Measurements from ENCODE around the gene CACNA1I.

CACNA1I gene

DNA sequence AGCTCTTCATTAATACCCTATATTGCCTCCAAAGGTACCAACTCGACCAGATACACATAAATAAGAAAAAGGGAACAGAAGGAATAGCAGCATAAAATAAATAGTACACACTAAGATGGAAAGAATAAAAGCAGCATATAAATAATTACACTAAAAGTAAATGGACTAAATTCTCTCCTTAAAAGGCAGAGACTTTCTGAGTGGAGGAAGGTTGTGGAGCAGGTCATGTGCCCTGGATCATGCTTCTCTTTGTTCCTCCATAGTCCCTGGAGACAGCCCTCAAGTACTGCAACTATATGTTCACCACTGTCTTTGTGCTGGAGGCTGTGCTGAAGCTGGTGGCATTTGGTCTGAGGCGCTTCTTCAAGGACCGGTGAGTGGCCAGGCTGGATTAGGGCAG, 101.4 kb downstream of the CACNA1I start:
- no peak for DNase-seq

DNA sequence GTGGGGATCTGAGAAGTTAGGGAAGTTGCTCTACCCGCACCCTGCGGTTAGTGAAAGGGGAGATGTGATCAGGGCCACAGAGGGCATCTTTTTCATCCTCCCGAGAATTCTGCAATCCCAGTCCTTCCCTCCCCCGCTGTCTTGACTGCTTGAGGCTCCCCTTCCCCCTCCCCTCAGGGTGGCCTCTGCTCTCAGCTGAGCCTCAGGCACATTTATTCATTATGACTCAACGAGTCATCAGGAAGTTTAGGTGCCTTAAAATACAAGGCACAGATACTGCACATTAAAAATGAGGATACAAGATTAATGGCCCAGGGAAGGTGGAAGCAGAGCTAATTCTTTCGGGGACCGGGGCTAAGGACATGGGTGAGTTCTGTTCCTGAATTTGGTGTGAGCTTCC, 104.0 kb downstream of the CACNA1I start:
- no peak for DNase-seq

DNA sequence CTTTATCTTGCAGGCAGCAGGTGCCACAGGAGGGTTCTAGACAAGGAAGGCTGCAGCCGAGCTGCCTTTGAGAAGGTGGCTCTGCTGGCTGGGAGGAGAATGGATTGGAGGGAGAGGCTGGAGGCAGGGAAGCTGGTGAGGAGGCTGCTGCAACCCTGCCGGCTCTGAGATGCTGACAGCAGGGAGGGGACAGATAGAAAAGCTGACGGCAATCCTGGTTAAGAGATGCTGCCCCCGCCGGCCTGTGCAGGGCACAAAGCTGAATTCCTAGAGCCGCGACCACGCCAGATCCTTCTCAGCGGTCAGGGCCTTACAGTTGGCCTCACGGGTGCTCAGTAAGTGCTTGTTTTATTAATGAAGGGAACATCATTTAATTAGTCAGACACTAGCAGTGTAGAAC, 105.4 kb downstream of the CACNA1I start:
- DNase-seq, result no peak

DNA sequence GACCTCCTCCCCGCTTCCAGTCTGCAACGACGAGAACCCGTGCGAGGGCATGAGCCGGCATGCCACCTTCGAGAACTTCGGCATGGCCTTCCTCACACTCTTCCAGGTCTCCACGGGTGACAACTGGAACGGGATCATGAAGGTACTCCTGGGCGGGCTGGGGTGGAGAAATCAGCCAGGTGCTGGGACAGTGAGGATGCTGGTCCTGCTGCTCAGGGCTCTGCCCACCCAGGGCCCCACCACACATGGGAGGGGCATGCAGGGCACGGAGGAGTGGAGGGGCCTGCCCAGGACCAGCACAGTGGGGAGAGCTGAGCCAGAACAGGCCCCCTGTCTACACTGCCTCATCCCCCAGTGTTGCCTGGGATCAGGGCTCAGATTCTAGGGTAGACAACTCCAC, 107.4 kb downstream of the CACNA1I start:
- no peak for DNase-seq

DNA sequence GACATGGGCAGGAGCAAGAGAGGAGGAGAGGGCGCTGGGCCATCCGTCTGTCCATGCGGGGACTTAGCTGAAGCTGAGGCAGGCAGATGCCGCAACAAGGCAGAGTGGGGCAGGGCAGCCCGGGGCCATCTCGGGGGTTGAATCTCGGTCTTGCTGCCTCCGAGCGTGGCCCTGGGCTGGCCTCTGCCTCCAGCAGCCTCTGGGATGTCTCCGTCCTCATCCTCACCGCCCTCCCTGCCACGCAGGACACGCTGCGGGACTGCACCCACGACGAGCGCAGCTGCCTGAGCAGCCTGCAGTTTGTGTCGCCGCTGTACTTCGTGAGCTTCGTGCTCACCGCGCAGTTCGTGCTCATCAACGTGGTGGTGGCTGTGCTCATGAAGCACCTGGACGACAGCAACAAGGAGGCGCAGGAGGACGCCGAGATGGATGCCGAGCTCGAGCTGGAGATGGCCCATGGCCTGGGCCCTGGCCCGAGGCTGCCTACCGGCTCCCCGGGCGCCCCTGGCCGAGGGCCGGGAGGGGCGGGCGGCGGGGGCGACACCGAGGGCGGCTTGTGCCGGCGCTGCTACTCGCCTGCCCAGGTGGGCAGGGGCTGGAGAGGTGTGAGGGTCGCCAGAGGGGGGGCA, 108.4 kb downstream of the CACNA1I start:
- no peak for DNase-seq

DNA sequence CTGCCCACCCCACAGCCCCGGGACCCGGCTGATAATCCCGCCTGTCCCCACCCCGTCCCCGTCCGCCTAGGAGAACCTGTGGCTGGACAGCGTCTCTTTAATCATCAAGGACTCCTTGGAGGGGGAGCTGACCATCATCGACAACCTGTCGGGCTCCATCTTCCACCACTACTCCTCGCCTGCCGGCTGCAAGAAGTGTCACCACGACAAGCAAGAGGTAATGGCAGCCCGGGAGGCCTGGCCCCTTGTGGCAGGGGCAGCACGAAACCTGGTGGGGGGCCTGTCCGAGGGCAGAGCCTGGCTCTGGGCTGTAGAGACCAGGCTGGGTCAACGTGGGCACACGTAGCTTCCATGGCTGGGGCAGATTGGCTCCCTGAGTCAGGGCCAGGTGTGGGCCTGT, 109.1 kb downstream of the CACNA1I start:
- DNase-seq, result no peak

DNA sequence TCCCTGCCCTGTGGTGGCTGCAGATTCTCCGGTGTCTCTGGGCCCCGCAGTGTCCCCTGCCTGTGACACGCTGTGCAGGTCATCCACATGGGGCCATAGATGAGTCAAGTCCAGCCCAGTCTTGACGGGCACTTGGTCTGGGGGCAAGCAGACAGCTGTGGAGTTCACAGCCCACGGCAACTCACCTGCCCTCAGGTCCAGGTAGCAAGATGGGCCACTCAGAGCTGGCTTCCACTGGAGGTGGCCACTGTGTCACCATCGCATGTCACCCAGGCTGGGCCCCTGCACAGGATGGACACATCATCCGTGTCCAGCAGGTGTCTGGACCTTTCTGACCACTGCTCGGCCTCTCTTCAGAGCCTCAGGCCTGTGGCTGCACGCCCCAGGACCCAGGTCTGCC, 109.9 kb downstream of the CACNA1I start:
- no peak for DNase-seq

DNA sequence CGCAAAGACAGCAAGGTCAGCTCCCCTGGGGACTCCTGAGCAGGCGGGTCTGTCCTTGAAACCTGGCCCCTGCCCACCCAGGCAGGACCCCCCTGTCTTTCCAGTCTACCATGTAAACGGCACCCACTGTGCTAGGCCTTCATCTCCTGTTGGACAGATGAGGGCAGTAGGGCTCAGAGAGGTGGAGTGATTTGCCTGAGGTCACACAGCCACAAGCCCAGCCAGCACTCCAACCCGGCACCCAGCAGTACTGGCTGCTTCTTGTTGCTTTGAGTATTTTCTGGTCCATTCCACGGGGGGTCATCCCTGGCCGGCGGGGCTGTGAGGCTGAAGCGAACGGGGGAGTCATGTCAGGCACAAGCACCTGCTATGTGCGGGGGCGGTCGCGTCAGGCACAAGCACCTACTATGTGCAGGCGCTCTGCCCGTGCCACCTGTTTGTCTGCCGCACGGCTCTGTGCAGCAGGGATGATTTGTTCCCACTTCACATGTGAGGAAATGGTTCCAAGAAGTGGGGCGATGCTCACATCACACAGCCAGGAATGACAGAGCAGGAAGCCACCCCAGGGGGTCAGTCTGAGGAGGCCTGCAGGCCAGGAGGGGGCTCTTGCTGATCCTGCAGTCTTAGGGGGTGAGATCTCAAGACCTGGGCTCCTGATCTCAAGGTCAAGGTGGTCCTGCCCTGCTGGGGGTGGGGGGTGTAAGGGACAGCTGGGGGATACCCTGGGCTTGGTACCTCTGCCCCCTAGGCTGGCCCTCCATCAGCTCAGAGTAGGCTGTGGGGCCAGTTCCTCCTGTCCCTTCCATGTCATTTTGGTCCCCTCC, 110.7 kb downstream of the CACNA1I start:
- no peak for DNase-seq

DNA sequence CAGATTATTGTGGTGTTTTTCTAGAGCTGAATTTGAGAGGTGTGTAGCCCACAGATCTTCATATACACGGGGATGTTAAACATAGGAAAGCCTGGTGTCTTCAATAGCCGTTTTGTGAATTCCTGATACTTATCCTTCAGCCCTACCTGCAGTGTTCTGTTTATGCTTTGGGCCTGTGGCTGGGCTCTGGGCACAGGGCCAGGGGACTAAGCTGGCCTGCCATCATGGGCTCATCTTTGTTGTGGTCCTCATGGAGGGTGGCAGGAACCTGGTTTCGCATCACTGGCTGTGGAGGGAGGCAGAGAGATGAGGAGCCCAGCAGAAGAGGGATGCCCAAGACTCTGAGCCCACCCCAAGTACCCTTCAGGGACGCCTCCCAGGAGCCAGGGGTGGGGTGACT, 112.4 kb downstream of the CACNA1I start:
- no peak for DNase-seq

DNA sequence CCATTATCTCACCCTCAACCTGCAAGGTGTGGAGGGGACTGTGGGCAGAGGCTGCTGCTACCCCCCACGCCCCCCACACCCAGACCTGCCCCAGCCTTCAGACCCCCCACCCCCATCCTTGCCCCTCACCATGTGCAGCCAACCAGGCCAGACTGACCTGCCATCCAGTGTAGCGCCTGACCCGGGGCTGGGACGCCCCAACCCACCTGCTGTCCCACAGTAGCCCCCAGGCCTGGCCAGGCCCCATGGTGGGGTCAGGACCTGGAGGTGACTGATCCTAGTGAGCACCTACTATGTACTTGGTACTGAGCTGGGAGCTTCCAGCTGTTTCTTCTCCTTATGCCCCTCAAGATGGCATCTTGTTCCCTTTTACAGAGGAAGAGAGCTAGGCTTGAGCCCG, 113.1 kb downstream of the CACNA1I start:
- no peak for DNase-seq

DNA sequence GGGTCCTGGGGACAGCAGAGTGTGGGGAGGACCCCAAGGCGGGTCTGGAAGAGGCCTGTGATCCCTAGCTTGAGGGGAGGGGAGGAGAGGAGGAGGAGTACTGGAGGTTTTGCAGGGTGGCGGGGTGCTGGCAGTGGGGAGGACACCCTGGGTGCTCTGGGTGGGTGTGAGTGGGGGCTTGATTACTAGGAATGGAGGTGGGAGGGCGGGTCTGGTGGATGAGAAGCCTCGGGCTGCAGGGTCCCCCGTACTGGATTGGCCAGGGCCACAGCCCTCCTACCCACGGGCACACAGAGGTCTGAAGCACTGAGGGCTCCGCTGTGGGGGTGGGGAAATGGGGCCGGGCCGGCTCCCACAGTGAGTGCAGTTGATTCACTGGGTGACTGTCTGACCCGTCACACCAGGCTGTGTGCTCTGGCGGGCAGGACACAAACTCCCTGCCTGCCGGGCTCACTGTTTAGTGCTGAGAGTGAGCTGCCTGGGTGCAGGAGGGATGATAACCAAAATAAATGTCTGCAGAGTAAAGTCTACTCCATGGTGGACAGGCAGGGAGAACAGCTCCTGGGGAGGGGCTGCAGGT, 114.2 kb downstream of the CACNA1I start:
- DNase-seq, result no peak

DNA sequence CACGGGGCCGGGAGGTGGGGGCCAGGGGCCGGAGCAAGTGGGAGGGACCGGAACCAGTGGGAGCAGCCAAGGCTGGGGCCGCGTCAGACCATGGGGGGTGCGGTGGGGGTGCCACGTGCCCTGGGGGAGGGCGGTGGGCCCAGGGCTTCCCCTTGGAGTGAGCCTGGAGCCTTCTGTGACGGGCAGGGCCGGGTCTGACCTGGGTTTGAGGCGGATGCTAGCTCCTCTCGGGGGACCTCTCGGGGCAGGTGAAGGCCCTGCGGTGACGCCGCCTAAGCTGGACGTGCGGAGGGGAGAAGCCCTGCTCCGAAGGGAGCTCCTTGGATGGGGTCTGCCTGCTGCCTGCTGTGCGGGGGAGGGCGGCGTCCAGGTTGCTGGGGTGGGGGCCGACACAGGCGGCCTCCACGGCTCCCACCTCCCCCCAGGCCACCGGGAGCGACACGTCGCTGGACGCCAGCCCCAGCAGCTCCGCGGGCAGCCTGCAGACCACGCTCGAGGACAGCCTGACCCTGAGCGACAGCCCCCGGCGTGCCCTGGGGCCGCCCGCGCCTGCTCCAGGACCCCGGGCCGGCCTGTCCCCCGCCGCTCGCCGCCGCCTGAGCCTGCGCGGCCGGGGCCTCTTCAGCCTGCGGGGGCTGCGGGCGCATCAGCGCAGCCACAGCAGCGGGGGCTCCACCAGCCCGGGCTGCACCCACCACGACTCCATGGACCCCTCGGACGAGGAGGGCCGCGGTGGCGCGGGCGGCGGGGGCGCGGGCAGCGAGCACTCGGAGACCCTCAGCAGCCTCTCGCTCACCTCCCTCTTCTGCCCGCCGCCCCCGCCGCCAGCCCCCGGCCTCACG, 115.0 kb downstream of the CACNA1I start:
- DNase-seq, result no peak

DNA sequence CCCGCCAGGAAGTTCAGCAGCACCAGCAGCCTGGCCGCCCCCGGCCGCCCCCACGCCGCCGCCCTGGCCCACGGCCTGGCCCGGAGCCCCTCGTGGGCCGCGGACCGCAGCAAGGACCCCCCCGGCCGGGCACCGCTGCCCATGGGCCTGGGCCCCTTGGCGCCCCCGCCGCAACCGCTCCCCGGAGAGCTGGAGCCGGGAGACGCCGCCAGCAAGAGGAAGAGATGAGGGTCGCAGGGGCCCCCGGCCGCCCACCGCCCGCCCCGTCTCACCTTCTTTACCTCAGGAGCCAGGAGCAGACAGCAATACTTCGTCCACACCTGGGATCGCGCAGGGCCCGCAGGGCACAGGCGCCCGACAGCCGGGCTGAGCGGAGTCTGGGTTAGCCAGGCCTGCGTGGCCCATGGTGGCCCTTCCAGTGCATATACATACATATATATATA, 115.6 kb downstream of the CACNA1I start:
- DNase-seq, result no peak

DNA sequence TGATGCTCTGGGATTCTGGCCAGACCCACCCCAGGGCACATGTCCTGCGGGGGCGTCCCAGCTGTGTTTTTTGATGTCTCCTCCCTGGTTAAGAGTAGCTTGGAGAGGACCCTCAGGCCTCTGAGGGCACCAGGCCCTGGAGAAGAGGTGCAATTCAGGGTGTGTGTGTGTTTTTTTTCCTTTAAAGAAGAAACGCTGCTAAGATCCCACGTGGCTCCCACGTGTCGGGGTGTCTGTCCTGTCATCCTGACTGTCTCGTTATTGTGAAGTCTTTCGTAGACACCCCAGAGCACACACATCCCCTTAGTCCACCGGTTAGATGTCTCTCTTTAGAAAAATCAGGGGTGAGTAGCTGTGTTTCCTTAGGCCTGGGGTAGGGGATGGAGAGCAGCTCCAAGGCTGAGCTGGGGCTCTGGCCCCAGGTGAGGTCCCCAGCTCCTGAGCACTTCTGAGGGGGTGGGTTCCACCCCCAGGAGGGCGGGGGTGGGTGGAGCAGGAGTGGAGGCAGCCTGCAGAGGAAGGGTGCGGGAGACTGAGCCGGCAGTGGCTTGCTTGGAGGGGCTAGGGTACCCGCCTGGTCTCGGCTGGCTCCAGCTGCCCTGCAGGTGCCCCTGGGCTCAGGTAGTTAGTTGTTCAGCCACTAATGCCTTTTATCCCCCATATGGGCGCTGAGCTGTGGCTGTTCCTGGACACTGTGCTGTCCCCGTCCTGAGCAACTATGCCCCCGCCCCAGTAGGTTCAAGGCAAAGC, 116.4 kb downstream of the CACNA1I start:
- DNase-seq, result no peak

DNA sequence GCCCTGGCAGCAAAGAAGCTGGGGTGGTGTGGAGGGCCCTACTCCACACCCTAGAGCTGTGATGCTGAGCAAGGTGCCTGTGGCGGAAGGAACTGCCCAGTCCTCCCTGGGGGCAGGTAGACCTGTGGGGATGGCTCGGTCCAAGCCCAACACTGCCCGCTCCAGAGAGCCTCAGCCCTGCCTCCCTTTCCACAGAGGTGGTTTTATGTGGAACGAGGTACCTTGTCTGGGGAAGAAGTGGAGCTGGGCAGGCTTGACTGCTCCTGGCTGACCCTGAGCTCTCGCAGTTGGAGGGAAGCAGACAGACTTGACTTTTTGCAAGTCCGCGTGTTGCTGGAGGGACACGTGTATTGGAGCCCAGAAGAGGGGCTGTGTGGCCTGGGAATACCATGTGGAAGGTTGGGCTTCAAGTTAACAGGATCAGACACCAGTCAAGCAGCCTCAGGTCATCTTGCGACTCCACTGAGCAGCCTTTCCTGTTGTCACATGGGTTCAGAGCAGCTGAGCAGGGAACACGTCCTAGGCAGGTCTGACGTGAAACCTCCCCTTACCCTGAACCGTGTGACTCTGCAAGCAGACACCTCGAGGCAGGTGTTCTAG, 117.7 kb downstream of the CACNA1I start:
- no peak for DNase-seq

DNA sequence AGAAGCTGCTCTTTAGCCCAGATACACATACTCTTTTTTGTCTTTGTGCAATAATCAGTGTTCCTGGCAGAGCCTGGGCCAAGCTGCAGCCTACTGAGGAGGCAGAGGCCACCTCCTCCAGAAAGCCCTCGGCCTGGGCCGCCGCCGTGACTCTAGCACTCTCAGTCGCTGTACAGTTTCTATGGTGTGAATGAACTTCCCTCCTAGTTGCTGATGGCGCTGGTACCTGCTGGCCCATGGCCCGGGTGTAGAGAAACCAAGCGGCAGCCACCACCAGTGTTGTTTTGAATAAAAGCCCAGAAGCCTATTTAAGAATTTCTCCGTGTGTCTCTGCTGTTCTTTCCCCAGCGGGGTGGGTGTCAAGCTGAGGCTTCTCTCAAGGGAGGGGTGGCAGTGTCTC, 118.9 kb downstream of the CACNA1I start:
- DNase-seq, result no peak

DNA sequence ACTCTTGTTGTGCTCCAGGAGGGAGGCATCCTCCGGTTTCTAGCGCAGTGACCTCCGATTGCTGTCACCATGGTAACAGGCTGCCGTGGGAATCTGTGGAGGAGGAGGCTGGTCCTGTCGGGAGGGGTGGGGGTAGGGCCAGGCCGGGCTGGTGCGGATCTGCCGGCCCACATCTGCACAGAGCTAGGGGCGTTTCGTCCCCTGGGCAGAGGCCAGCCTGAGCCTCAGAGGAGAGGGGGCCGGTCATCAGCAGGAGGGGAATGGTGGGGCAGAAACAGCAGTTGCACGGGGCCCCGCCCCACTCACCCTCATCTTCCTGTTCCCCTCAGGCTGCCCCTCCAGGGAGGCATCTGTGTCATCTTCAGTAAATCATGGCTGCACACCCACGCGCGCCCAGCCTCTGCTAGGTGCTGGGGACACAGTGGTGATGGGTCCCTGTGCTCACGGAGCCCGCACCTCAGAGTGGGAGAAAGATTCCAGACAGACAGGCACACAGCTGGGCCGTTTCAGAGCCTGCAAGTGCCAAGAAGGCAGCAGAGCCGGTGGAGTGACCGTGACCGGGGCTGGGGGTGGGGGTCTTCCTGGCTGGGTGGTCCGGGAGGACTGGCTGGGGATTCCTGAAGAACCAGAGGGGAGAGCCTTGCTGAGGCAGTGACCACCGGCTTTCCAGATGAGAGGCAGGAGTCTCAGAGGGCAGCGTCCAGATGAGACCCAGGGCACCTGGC, 120.5 kb downstream of the CACNA1I start:
- peak; percentile 50 for DNase-seq

DNA sequence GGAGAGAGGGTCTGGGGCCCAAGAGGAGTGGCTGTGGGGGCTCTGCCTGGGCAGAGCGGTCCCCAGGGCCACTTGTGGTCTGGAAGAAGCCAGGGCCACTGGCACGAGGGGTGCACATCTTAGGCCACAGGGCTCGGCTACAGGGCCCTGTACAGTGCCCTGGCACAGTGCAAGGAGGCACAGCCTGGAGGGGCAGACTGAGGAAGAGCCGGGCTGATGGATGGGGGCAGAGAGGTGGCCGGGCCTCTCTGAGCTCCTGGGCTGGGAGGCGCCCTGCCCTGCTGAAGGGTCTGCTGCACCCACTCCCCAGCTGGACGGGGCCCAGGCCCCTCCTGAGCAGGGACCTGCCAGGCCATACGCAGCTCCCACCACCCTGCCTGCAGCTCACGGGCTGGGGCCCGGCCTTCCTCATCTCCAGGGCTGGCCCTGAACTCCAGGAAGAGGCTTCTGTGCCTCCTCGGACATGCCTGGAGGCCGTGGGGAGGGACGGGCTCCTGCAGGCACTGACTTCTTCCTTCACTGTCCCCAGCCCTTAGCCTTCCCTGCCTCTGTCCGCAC, 123.5 kb downstream of the CACNA1I start:
- DNase-seq, result no peak

DNA sequence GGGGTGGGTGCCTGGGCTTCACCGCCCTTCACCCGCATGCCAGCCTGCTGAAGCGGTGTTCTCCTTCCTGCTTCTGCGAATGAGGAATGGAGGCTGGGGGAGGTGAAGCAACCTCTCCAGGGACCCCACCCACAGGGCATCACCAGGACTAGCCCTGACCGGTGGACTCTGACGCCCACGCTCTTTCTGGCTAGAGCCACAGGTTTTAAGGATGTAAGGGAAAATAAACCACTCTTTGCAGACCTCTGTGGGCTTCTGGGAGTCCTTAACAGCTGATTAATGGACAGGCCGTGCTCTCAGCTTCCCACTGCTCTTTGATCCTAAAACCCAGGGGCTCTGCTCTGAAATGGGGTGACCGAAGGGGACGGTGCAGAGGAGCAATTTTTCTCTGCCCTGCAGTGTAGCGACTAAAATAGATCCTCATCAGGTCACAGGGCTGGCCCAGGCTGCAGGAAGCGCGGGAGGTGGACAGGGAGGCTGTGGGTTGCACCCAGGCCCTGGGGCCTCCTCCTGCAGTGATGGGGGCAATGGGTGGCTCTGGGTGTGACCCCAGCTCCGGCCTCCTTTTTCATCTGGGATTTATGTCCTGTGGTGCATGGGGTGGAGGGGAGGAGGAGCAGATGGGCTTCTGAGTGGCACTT, 127.4 kb downstream of the CACNA1I start:
- no peak for DNase-seq

DNA sequence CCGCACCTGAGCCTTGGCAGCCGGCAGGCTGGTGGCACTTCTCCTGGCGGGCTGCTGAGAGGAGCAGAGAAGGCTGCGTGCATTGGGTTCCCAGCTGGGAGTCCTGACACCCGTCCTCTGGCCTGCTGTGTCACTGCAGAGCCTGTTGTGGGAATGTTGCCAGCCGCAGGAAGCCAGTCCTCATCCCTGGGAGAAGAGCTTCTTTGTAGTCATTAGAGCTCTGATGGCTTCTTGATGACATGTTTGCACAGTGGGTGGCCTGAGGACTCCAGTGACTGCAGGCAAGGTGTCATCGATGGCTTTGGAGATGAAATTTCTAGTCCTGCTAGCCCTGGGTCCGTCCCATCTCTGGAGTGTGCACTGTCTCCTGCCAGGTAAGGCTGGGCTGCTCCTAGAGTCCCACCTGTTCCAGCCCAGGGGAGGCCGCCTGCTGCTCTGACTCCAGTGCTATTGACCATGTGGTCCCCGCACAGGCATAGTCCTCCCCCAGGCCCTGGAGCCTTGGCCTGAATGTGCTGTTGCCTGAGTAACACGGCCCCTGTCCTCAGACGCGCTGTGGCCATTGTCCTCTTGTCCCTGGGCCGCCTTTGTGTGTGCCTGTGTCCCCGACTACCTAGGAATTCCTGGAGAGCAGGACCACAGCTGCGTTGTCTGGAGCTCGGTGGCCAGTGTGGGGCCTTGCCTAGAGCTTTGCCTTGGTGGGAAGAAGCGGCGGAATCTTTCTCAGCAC, 129.2 kb downstream of the CACNA1I start:
- DNase-seq, result peak; percentile 89
